ENCODE results near the gene RASL10A. TPM values are rescaled to one million over a fixed set of nuclear protein-coding genes. Genes with fewer than 3 reads are reported as not detected.
A peak's percentile ranks its signal among the peaks of the same experiment; 100 is the strongest.

Gene RASL10A
- polyA plus RNA-seq, 10 donors, result 1.2 to 3.1 (median 2.3) TPM

- no peak for DNase-seq
Measured at GRCh38 chr22:29270475-29271271, 44.8 kb downstream of the RASL10A start.

GRCh38 chr22:29269731-29270474 lies 45.6 kb downstream of the RASL10A start:
- no peak for DNase-seq

GRCh38 chr22:29269230-29269604 lies 46.3 kb downstream of the RASL10A start:
- no peak for DNase-seq

DNA sequence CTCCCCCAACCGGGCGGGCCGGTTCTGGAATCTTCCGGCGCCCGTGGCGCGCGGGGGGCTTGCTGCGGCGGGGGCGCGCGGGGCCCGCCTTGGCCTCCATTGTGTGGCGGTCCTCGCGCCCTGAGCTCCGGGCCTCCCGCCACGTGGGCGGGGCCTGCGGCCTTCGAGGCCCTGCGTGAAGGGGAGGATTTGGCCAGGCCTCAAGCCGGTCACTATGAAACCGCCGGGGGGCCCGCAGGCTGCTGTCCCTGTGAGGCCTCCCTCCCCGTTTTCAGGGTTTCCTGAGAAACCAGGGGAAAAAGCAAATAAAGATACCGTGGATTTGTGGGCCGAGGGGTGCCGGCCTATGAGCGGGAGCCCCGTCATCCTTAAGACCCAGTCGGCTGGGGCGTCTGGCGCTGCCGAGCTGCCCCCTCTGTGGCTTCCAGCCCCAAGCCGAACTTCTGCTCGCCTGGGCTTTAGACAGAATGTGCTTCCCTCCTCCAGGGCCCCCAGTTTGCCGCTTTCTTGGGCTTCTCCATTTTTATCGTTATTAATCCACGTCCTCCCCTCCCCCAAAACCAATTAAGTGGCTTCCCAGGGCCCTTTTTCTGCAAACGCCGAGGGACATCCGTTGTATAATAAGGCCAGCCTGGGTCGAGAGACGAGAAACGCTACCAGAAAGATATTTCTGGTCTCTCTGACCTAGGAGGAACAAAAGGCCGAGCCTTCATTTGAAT lies 46.8 kb downstream of the RASL10A start:
- peak; percentile 70 to 94 (median 87) for DNase-seq

GRCh38 chr22:29267858-29268510 lies 47.5 kb downstream of the RASL10A start, which contains the start of the genes EWSR1 and RHBDD3:
Gene EWSR1, plus strand, starts transcription at chr22:29268268. Its CDS starts 69 bp downstream, at chr22:29268337.
Gene RHBDD3, minus strand, starts transcription at chr22:29267981. Its CDS starts 2,355 bp downstream, at chr22:29265626.
- peak; percentile 96 to 98 (median 98) for DNase-seq

DNA sequence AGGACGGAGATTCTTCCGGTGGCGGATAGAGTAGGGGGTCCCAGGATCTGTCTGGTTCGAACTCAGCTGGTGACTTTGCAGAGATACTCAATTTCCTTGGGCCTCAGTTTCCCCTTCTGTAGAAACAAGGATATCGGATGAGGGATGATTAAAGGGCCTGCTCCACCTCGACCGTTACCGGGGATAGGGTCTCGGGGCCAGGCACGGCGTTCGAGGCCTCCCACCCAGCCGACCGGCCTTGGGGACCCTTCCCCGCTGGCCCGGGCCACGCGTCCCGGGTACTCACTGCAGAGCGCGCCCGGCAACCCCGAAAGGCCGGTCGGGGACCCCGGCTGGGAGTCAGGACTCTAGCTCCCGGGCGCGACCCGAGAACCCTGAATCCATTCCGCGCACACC lies 48.0 kb downstream of the RASL10A start:
- no peak for DNase-seq

DNA sequence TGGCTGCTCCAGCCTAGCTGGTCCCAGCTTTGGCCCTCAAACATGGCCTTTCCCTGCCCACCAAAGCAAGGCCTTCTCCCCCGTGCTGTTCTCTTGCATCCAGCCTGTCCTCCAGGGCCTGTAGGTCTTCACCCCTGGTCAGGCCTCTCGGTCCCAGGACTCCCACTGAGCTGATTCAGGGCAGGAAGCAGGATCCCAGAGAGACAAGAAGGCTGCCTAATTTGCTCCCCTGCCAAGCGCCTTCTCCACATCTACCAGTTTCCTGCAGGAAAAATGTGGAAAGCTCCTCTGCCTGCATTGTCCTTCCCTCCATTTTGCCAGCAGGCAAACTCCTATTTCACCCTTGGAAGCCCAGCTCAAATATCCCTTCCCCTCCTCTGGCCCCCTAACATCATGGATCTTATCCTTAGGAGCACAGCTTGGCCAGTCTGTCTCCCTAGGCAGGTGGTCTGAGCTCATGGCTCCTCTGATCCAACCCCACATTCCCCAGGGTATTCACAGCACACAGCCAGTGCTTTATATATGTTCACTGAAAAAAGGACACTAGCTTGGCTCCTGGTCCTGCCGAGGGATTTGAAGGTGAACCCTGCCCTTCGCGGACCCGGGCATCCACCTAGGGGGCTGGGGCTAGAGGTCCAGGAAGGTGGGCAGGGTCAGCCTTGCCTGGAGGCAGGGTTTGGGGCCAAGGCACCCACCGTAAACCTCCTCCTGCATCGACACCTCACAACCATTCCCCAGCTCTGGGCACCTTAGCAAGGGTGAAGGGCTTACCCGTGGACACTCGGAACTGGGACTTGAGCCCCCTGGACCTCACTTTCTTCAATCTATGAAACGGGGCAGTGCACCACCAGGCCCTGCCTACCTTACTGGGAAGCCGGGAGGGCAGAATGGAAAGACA lies 48.7 kb downstream of the RASL10A start:
- no peak for DNase-seq

GRCh38 chr22:29265929-29266328 lies 49.6 kb downstream of the RASL10A start:
- no peak for DNase-seq

GRCh38 chr22:29265305-29265704 lies 50.2 kb downstream of the RASL10A start:
- DNase-seq, result no peak

DNA sequence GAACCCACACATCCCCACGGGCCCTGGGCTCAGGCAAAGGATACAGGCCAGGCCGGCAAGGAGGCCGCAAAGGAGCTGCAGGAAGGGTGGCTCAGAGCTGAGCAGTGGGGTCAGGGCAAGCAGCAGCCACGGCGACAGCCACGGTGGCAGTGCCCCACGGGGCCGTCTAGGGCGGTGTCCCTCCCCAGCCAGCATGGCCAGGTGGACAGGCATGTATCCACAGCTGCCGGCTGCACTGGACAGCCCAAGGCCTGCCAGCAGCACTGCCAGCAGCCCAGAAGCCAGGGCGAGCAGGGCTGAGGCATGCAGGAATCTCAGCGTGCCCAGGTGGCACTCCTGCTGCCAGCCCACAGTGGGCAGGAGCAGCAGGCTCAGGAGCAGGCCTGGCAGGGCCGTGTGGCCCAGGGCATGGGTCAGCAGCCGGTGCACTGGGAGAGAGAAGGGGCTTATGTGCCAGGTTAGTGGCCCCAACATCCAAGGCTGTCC lies 51.7 kb downstream of the RASL10A start:
- no peak for DNase-seq

Other genes with a start within 250 kb of the RASL10A start
- 10 to 100 TPM; 59.9 to 97.7 (median 82.0) TPM for gene KREMEN1, start 242.7 kb downstream of the RASL10A start, polyA plus RNA-seq (ENCODE audit: insufficient read length in 10 of 10)
- gene EMID1, start 109.8 kb downstream of the RASL10A start, polyA plus RNA-seq (ENCODE audit: insufficient read length in 10 of 10), result 10 to 100 TPM in 1 of 10 donors, 1 to 10 TPM in 9; 5.5 to 10.7 (median 6.5) TPM
- gene RHBDD3, start 47.7 kb downstream of the RASL10A start, polyA plus RNA-seq (ENCODE audit: insufficient read length in 10 of 10), result 10 to 100 TPM; 18.1 to 25.4 (median 21.7) TPM
- gene EWSR1, start 47.4 kb downstream of the RASL10A start, polyA plus RNA-seq (ENCODE audit: insufficient read length in 10 of 10), result 100 to 1,000 TPM; 133 to 217 (median 165) TPM
- 10 to 100 TPM in 6 of 10 donors, 1 to 10 TPM in 4; 8.1 to 15.9 (median 11.9) TPM for gene GAS2L1, start 9.0 kb downstream of the RASL10A start, polyA plus RNA-seq (ENCODE audit: insufficient read length in 10 of 10)
- gene AP1B1, start 72.9 kb upstream of the RASL10A start, polyA plus RNA-seq (ENCODE audit: insufficient read length in 10 of 10), result 10 to 100 TPM; 22.2 to 31.5 (median 26.2) TPM
- gene RFPL1, start 122.9 kb upstream of the RASL10A start, polyA plus RNA-seq (ENCODE audit: insufficient read length in 10 of 10), result under 1 TPM in 7 of 10 donors, not detected in 3; 0.12 to 0.51 (median 0.42) TPM
- gene NEFH, start 164.5 kb upstream of the RASL10A start, polyA plus RNA-seq (ENCODE audit: insufficient read length in 10 of 10), result 1 to 10 TPM in 9 of 10 donors, under 1 TPM in 1; 0.29 to 6.5 (median 3.1) TPM
- gene THOC5, start 238.1 kb upstream of the RASL10A start, polyA plus RNA-seq (ENCODE audit: insufficient read length in 10 of 10), result 10 to 100 TPM; 16.4 to 27.2 (median 22.0) TPM

All from muscle of back (tissue), 11 donors.